Transverse colon (tissue), 4 donors: ENCODE data around the gene PIEZO1.

Experiments
- CTCF ChIP-seq, 5 experiments: fragments of 200-600 bp in 3 of 5; fragments of 450-650 bp in 2 of 5; sonication (generic) in 3 of 5; IDR thresholded peaks; 1 replicate in 2 of 5; 2 replicates in 3 of 5; pipeline ENCODE4 v1.5.1; 2016 to 2017; ENCODE audit warnings: antibody characterized with exemption in 5 of 5, inconsistent platforms in 3 of 5, mild to moderate bottlenecking in 2 of 5, moderate library complexity in 1 of 5
- EP300 ChIP-seq: sonication (generic); formaldehyde crosslinking; IDR thresholded peaks from one replicate; pipeline ENCODE4 v1.6.1; 2017; ENCODE audit warnings: antibody characterized with exemption, low read depth
- POLR2A ChIP-seq: fragments of 450-650 bp; IDR thresholded peaks from one replicate; pipeline ENCODE4 v1.6.1; 2016; ENCODE audit warnings: antibody characterized with exemption, mild to moderate bottlenecking, moderate library complexity
- POLR2AphosphoS5 ChIP-seq, 3 donors: sonication (generic); formaldehyde crosslinking; IDR thresholded peaks; one replicate each; pipeline ENCODE4 v1.6.1; 2016; ENCODE audit warnings: antibody characterized with exemption in 3 of 3

- TF ChIP-seq CTCF (IDR thresholded peaks at IDR 0.05) (no peak), POLR2AphosphoS5 (IDR thresholded peaks at IDR 0.05) (no peak), POLR2A (no peak), EP300 (no peak)
Observed at GRCh38 chr16:88831838-88832237, 46.8 kb upstream of the PIEZO1 start.
